ENCODE results near the gene NEU2. TPM values are rescaled to one million over a fixed set of nuclear protein-coding genes. Genes with fewer than 3 reads are reported as not detected.

The NEU2 gene
- total and polyA plus RNA-seq, 2 of the 13 experiments (the other 11 are each of a cell fraction or from before 2014, with no cell fraction given): not detected

DNA sequence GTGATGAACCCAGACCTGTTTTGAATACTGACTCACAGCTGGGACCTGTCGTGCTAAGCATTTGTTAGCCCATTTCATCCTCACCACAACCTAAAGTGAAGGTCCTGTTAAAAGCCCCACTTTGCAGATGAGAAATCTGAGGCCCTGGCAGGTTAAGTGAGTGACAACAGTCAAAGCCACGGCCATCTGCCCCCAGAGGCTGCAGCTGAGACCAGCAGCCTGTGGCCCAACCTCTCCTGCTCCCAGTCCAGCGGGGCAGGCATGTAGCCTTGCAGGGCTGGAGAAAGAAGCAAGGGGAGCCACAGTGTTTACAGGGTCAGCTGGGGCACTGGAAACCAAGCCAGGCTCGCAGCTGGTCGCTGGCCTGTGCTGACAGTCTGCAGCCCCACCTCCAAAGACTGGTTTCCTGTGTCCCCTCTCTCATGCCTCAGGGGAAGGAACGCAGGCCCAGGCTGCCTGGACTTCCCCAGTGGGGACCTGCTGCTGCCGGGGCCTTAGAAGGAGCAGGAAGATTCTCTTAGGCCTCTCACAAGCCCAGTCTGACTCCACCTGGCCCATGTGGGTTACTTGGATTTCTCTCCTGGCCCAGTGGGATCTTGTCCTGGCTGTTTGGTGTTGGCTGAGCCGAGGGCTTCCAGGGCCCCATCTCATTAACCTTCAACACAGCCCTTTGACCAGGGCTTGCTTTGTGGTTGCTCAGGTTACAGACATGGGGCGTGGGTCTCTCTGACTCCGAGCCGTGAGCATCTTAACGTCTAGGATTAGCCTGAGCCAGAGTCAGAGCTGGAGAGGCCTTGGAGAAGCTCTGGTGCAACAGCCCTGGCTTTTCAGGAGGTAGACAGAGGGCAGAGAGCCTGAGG is 29.3 kb downstream of the NEU2 start (continued):
- TF ChIP-seq MAZ (IDR thresholded peaks at IDR 0.05; ENCODE audit: borderline replicate concordance, low read depth, low read length) (0 out of 2 replicates have a peak, but pooled peaks have one; percentile 32), MAZ (CRISPR knock-in tag; IDR thresholded peaks at IDR 0.05; ENCODE audit: low read depth) (peak; percentile 58; the same call in 1 of the 2 replicates), MTA1 (CRISPR knock-in tag; IDR thresholded peaks at IDR 0.05; ENCODE audit: borderline replicate concordance) (peak; percentile 85; the same call in 1 of the 2 replicates), PCBP1 (IDR thresholded peaks at IDR 0.05; ENCODE audit: borderline replicate concordance, low read depth, low read length) (no peak), LBX2 (CRISPR knock-in tag; IDR thresholded peaks at IDR 0.05; ENCODE audit: borderline replicate concordance) (no peak), SNRNP70 (IDR thresholded peaks at IDR 0.05; ENCODE audit: low read depth, low read length) (no peak), STAT5B (CRISPR knock-in tag; IDR thresholded peaks at IDR 0.05) (no peak), ZNF337 (CRISPR knock-in tag; IDR thresholded peaks at IDR 0.05; ENCODE audit: borderline replicate concordance, low read depth) (peak; percentile 92; the same call in 1 of the 2 replicates), ZNF468 (CRISPR knock-in tag; IDR thresholded peaks at IDR 0.05) (no peak), ZNF33A (CRISPR knock-in tag; IDR thresholded peaks at IDR 0.05; ENCODE audit: borderline replicate concordance) (no peak), BHLHE40 (IDR thresholded peaks at IDR 0.05; ENCODE audit: low read length) (peak; percentile 36; the same call in 1 of the 2 replicates), DPF2 (CRISPR knock-in tag; IDR thresholded peaks at IDR 0.05; ENCODE audit: borderline replicate concordance, low read depth) (0 out of 2 replicates have a peak, but pooled peaks have one; percentile 66), ZNF619 (CRISPR knock-in tag; IDR thresholded peaks at IDR 0.05) (peak; percentile 86), IRF2 (CRISPR knock-in tag; IDR thresholded peaks at IDR 0.05) (peak; percentile 85; the same call in 1 of the 2 replicates), EP300 (IDR thresholded peaks at IDR 0.05; ENCODE audit: low read depth in 2 of 2, low read length in 2 of 2) (peak; percentile 19 to 30; a peak in 1 of 4 replicates), EP300 (CRISPR knock-in tag; IDR thresholded peaks at IDR 0.05; ENCODE audit: borderline replicate concordance) (no peak), ZNF549 (CRISPR knock-in tag; IDR thresholded peaks at IDR 0.05) (no peak), NCOA5 (CRISPR knock-in tag; IDR thresholded peaks at IDR 0.05) (no peak), GATAD1 (CRISPR knock-in tag; IDR thresholded peaks at IDR 0.05) (peak; percentile 68), ZNF124 (CRISPR knock-in tag; IDR thresholded peaks at IDR 0.05) (0 out of 2 replicates have a peak, but pooled peaks have one; percentile 26), ZNF10 (CRISPR knock-in tag; IDR thresholded peaks at IDR 0.05; ENCODE audit: borderline replicate concordance, low read depth) (no peak), HNRNPL (IDR thresholded peaks at IDR 0.05; ENCODE audit: low read depth, low read length) (peak; percentile 79), ELF4 (CRISPR knock-in tag; IDR thresholded peaks at IDR 0.05; ENCODE audit: borderline replicate concordance) (no peak; the same call in 1 of the 2 replicates), SIN3A (IDR thresholded peaks at IDR 0.05; ENCODE audit: borderline replicate concordance, low read depth, low read length) (peak; percentile 88), MXD1 (CRISPR knock-in tag; IDR thresholded peaks at IDR 0.05) (peak; percentile 84)

All from HepG2 (cell line).